ENCODE data around the gene KPNA1.

GRCh38 chr3:122536632-122537001, 21.9 kb upstream of the KPNA1 start:
- TF ChIP-seq POLR2A (IDR thresholded peaks at IDR 0.05; ENCODE audit: low read depth, low read length) (no peak), TAF1 (IDR thresholded peaks at IDR 0.05; ENCODE audit: low read depth, low read length) (no peak), POLR2AphosphoS5 (IDR thresholded peaks at IDR 0.05; ENCODE audit: low read depth, low read length) (no peak), SPI1 (IDR thresholded peaks at IDR 0.05; ENCODE audit: low read depth, low read length) (no peak), POU2F2 (IDR thresholded peaks at IDR 0.05; ENCODE audit: low read depth, low read length) (no peak)

All from GM12891 (cell line).